ENCODE data around the gene CDC14A. TPM values are rescaled to one million over a fixed set of nuclear protein-coding genes. Genes with fewer than 3 reads are reported as not detected.

Gene CDC14A
- total RNA-seq, 1 donor from 2014 or later = 21.4 TPM

DNA sequence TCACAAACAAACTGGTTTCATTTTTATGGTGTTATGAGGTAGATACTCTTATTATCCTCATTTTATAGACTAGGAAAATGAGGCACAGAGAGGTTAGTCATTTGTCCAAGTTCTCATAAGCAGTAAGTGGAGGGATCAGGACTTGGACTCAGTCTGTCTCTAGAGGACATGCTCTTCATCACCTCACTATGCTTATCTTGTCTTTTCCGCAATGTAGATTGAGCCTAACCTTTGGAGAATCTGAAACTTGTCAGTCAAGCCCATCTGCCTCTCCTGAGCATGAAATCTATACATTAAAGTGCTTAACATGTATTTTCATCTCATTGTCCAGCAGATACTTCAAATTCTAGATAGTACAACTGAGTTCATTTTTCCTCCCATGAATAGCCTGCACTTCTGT lies 11.8 kb upstream of the CDC14A start:
- H3K4me3 Mint-ChIP-seq = no peak overlapping the region
- H3K4me1 Mint-ChIP-seq = peaks cover 2% of the 10 kb centered on the region
- H3K9me3 Mint-ChIP-seq = no peaks in the 10 kb centered on the region

GRCh38 chr1:100342348-100342747 lies 10.0 kb upstream of the CDC14A start:
- Mint-ChIP-seq H3K36me3 (no peaks in the 10 kb centered on the region), H3K27me3 (ENCODE audit: low read depth) (no peaks in the 10 kb centered on the region), H3K27ac (no peak overlapping the region), H3K4me1 (no peaks in the 10 kb centered on the region), H3K4me3 (no peak overlapping the region), H3K9me3 (peaks cover 2% of the 10 kb centered on the region)
- no peak for DNase-seq (ENCODE audit: low spot score in 2 of 2, unreplicated experiment in 2 of 2)
- no peak for TF ChIP-seq CTCF (IDR thresholded peaks at IDR 0.05; ENCODE audit: unreplicated experiment)

More for the DNA sequence above, 11.8 kb upstream of the CDC14A start:
- Mint-ChIP-seq H3K27me3 (ENCODE audit: low read depth) (no peaks in the 10 kb centered on the region), H3K36me3 (no peaks in the 10 kb centered on the region), H3K27ac (no peak overlapping the region)
- no peak for TF ChIP-seq CTCF (IDR thresholded peaks at IDR 0.05; ENCODE audit: unreplicated experiment)
- DNase-seq (ENCODE audit: low spot score in 2 of 2, unreplicated experiment in 2 of 2) = no peak

- TF ChIP-seq CTCF (IDR thresholded peaks at IDR 0.05; ENCODE audit: unreplicated experiment) = no peak
- H3K27me3 Mint-ChIP-seq (ENCODE audit: low read depth) = no peaks in the 10 kb centered on the region
- no peaks in the 10 kb centered on the region for H3K4me1 Mint-ChIP-seq
- H3K9me3 Mint-ChIP-seq = peaks cover 3% of the 10 kb centered on the region
- no peak for DNase-seq (ENCODE audit: low spot score in 2 of 2, unreplicated experiment in 2 of 2)
- no peak overlapping the region for H3K27ac Mint-ChIP-seq
- no peak overlapping the region for H3K4me3 Mint-ChIP-seq
- H3K36me3 Mint-ChIP-seq = no peaks in the 10 kb centered on the region
These were observed 8.4 kb upstream of the CDC14A start for GRCh38 chr1:100343897-100344296.

GRCh38 chr1:100344774-100345173 lies 7.5 kb upstream of the CDC14A start:
- no peaks in the 10 kb centered on the region for H3K27me3 Mint-ChIP-seq (ENCODE audit: low read depth)
- TF ChIP-seq CTCF (IDR thresholded peaks at IDR 0.05; ENCODE audit: unreplicated experiment) = no peak
- no peak overlapping the region for H3K27ac Mint-ChIP-seq
- H3K4me1 Mint-ChIP-seq = no peaks in the 10 kb centered on the region
- H3K9me3 Mint-ChIP-seq = peaks cover 3% of the 10 kb centered on the region
- no peak overlapping the region for H3K4me3 Mint-ChIP-seq
- DNase-seq (ENCODE audit: low spot score in 2 of 2, unreplicated experiment in 2 of 2) = no peak
- H3K36me3 Mint-ChIP-seq = no peaks in the 10 kb centered on the region

DNA sequence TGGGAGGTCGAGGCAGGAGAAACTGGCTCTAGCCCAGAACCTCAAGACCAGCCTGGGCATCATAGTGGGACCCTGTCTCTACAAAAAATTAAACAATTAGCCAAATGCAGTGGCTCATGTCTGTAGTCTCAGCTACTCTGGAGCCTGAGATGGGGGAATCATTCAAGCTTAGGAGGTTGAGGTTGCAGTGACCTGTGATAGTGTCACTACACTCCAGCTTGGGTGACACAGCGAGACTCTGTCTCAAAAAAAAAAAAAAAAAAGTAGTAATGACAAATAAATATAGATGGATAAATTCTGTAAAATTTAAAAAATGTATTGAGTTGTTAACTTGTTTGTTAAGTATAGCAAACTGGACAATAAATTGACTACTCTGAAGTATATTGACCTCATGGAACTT lies 5.9 kb upstream of the CDC14A start:
- no peak for DNase-seq (ENCODE audit: low spot score in 2 of 2, unreplicated experiment in 2 of 2)
- Mint-ChIP-seq H3K36me3 (no peaks in the 10 kb centered on the region), H3K4me1 (peaks cover 6% of the 10 kb centered on the region), H3K9me3 (peaks cover 3% of the 10 kb centered on the region), H3K27ac (no peak overlapping the region), H3K27me3 (ENCODE audit: low read depth) (no peaks in the 10 kb centered on the region), H3K4me3 (no peak overlapping the region)
- no peak for TF ChIP-seq CTCF (IDR thresholded peaks at IDR 0.05; ENCODE audit: unreplicated experiment)

All from mesothelial cell of epicardium (in vitro differentiated cells).